NCI-H1417 (cell line): Measurements from ENCODE around the gene CD300C.

ENCODE experiments used
- DNase-seq, 3 experiments: peaks; one replicate each; lab custom pipeline; 2025; lab: John Stamatoyannopoulos, UW

Gene CD300C

DNA sequence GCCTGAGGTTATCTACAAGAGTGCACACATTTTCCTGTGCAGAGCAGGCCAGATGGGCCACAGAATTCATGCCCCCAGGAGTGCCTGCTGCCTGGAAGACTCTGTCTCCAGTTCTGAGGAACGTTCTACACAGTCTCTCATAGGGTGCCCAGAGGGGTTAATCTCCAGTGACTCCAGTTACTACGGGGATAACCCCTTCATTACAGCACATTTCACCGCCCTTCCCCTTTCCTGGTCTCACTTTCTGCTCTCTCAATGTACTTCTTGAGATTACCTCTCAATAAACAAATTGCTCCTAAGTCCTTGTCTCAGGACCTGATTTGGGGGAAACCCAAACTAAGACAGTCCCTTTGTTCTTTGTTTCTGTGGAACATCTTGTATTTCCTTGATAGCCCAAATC, 15.7 kb upstream of the CD300C start:
- DNase-seq, result no peak

DNA sequence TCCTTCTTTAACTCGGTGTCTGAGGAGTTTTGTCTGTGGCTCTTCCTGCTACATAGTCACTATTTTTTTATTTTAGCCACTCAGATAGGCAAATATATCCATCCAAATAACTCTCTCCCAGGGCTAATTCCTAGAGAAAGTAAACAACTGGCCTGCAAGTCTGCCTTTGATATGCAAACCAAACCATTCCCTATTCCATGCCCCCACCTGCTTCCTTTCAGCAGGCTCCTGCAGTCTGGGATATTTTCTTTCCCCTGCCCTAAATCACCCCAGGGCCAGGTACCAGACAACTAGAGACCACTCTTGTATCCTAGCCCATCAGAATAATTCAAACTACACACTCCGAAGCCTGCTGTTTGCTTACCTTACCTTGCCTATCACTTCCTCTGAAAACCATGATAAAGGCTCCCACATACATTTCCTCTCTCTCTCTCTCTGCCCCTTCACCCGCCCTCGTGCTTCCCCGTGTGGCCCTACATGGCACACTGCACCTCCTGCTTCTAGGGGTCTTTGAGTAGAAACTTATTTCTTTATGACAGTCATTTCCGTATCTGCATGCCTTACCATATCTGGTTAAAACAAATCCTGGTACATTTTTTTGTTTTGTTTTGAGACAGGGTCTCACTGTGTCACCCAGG, 13.1 kb upstream of the CD300C start:
- no peak for DNase-seq

DNA sequence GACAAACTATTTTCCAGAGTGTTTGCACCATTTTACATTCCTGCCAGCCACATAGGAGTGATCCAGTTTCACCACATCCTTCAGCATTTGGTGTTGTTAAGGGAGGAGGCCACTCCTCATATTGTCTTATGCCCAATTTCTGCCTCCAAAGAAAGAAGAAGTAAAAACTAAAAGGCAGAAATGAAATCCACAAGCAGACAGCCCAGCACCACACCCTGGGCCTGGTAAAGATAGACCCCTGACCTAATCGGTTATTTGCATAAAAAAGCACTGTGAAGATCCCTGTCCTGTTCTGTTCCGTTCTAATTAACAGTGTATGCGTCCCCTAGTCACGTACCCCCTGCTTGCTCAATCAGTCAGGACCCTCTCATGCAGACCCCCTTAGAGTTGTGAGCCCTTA, 12.5 kb upstream of the CD300C start:
- peak in 1 of 3 experiments; percentile 44 for DNase-seq

DNA sequence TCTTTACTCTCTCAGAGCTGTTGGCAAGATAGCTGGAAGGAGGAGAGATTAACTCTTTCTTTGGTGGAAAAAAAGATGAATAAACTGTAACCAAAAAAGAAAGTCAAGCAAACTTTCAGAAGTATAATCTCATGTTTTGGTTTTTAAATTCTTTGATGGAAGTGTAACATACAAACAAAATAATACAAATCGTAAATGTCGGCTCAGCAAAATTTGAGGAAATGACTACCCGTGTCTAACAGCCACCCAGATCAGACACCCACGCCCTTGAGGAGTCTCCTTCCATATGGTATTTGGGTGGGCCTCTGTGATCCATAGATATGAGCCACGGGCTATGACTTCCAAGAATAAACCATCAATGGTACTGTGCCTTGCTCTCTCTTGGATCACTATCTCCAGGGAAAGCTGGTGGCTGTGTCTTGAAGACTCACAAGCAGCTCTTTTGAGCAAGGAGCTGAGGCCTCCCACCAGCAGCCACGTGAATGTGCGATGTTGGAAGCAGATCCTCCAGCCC, 9.6 kb upstream of the CD300C start:
- no peak for DNase-seq

DNA sequence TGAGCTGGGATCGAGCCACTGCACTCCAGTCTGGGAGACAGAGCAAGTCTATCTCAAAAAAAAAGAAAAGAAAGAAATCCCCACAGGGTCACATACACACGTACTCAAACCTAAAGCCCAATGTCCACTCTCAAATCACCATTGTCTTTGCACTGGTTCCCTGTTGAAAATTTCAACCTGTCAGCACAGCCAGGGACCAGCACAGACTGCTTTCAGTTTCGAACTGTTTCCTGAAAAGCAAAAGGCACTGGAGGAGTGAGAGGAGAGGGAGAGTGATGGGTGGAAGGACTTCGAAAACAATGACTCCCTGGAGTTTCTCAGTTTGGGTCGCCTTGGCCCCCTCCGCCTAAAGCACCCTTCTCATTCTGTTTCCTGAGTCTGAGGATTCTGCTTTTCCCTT, 9.0 kb upstream of the CD300C start:
- no peak for DNase-seq

DNA sequence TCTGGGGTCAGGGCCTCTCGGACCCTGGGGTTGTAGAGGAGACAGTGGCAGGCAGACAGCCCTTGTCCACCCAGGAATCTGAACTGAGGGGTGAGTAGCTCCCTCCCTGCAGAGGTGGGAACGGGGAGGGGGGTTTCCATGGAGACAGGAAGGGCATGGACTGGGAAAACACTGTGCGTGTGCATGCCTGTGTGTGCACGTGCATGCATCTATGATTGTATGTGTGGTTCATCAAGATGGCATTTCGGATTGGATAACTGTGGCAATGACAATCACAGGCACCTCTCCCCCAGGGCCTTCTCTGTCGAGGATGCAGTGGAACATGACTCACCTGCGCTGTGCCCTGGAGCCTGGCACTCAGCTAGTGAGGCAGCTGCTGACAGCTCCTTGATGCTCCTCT, 6.1 kb upstream of the CD300C start:
- peak in 2 of 3 experiments; percentile 64 to 76 for DNase-seq

DNA sequence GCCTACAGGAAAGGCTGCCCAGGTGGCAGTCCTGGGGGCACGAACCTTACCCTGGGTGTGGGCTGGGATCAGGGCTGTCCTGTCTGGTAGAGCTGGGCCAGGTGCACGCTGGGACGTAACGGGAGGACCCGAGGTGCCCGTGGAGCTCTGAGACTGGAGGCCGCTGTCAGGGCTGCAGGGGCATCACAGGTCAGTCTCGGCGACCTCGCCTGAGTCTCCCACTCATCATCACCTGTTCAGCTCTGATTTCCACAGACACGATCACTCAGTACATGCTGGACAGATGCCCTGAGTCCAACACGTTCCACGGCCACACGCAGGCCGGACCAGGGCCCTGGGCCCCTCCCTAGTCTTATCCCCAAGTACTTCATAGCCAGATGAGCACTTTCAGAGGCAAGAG, 4.7 kb upstream of the CD300C start:
- no peak for DNase-seq

DNA sequence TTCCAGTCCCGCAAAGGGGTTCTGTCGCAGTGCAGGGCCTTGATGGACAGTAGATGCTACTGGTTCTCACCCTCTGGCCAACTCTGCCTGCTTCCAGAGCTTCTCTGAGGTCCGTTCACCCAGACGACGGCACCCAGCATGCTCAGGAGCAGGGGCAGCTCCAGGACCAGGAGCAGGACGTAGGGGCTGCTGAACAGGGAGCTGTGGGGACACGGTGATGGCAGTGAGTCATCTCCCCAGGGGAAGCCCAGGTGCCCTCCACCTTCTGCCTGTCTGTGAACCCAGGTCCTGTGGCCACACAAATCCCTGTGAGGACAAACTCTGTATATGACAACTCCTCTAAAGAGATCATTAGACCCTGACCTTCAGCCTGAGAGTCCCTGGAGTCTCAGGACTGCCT, 3.4 kb upstream of the CD300C start:
- no peak for DNase-seq

DNA sequence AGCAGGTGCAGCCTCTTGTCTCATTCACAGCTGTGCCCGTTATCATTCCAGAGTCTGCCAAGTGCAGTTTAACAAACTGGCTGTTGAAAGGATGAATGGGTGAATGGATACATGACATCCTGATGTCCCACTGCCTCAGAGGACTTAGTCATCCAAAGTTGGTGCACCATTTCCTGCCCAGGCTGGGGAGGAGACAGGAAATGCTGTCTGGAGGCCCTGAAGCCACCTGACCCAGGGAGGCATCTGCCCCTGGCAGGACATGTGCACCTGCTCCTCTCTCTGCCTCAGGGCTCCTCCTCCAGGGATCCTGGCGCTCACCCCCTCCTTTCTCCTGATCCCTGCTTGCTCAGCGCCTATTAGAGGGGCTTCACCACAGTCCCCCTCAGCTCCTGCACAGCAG, 1.8 kb upstream of the CD300C start:
- peak in 1 of 3 experiments; percentile 35 for DNase-seq

DNA sequence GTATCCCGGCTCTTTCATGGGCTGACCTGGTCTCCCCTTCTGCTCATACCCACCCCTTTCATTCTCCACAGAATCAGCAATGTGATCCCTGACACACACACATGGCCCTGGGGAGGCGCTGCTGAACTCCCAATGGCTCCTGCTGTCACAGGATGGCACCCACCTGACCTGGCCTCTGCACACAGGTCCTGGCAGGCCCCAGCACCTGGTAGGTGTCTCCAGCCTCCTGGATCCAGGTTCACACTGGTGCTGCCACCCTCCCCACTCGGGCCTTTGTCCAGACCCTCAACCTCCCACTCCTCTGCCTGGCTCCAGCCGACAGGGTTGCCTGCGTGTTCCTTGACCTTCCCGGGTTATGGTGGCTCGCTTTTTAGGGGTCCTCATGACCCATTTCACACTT, 1.3 kb upstream of the CD300C start:
- no peak for DNase-seq

DNA sequence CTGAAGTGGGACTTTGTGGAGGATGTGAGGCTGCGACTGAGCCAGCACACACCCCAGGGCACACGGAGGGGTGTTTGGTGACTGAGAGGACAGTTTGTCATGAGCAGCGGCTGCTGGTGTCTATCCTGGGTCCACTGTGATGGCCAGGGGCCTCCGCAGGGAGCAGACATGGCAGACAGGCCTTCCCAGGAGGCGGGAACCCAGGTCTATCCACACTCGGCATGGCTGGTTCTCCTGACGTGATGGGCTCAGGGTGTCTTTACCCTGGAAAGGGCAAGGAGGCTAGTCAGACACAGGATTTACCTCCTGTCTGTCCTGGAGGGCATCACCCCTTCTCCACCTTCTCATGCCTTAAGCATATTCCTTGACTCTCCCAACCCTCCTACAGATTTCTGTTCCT, 671 bp upstream of the CD300C start:
- DNase-seq, result no peak

DNA sequence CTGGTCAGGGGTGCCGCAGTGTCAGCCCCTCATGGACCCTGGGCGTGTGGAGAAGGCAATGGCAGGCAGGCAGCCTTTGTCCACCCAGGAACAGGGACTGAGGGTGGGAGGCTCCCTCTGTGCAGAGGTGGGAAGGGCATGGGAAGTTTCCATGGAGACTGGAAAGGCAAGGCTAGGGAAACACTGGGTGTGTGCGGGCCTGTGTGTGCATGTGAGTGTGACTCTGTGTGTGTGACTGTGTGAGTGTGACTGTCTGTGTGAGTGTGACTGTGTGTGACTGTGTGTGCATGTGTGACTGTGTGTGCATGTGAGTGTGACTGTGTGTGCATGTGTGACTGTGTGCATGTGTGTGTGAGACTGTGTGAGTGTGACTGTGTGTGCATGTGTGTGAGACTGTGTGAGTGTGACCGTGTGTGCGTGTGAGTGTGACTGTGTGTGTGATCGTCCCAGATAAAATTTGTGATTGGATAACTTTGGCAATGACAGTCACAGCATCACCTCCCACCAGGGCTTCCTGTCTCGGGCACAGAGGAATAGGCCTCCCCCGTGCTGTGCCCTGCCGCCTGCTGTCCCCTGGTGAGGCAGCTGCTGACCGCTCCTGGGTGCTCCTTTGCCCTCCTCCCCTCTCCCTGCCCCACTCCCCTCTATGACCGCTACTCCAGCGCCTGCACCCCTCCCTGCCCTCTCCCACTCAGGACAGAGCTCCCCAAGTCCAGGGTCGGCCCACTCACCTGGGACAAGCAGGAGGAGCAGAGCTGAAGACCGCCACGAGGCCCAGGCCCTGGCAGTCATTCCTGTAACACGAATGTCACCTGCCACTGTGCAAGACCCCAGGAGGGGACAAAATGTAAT, 698 bp downstream of the CD300C start:
- no peak for DNase-seq

DNA sequence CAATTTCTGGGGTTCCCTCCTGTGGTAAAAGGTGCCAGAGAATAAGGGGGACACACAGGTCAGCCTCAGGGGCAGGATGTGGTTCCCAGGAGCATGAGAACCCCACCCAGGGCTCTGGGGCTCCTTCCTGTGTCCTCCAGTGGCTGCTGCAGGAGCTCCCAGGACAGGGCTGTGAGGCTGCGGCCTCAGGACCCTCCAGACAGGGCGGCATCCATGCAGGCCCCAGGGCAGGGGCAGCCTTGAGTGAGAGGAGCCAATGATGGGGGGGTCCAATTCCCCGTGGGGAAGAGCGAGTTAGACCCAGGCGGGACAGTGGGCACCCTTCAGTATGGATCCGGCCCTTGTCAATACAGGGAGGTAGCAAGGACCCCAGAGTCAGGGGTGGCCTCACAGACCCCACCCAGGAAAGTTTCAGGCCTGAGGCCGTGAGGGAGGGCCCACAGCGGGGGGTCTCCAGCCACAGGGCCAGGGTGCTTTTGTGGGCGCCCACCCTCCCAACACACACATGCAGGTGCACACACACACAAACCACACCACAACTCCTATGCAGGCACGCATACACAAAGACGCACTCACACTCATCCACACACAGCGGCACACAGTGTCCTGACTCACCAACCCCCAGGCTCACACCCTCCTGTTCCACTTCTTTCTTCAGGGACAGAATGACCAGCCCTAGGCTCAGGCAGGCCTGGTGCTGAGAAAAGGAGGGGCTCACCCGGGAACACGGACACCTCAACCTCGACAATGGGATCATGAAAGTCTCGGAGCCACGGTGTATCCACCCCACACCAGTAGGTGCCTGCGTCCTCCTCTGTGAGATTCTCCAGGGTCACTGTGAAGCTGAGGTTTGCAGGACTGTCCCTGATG, 1.8 kb downstream of the CD300C start:
- no peak for DNase-seq

DNA sequence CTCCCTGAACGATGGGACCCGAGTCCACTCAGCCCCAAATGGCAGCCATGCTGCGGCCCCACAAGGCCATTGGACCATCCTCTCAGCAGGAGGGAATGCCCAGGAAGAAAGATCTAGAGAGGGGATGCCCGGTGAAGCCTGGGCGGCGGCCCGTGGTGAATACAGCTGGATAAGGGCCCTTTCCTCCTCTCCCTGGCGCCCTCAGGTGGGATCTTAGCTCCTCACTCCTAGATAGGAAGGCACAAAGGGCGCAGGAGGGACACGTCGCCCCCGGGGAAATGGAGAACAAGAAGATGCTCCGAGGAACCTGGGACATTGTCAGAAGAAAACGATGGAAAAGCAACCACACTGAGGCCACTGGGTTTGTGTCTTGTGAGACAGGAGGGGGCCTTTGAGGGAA, 2.5 kb downstream of the CD300C start:
- no peak for DNase-seq

DNA sequence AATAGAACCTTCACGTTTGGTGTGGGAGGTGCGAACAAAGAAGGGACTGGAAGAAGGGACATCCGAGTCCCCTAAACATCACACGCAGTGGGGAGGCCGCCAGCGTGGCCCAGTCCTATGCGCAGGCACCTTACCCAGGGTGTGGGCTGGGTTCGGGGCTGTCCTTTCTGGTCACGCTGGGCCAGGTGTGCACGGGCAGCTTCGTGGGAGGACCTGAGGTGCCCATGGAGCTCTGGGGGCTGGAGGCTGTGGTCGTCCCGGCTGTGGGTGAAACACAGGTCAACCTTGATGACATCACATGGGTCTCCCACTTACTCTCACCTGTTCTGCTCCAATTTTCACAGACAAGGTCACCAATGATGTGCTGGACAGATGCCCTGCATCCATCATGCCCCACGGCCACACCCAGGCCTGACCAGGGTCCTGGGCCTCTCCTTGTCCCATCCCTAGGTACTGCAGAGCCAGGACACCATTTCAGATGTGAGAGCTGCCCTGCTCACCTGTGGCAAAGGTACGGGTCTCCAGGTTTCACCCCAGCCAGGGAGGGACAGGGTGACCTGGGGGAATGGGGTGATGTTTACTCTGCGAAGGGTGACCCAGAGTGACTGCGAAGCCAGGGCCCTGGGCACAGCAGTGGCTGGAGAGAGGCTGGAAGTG, 3.1 kb downstream of the CD300C start:
- DNase-seq, result no peak

DNA sequence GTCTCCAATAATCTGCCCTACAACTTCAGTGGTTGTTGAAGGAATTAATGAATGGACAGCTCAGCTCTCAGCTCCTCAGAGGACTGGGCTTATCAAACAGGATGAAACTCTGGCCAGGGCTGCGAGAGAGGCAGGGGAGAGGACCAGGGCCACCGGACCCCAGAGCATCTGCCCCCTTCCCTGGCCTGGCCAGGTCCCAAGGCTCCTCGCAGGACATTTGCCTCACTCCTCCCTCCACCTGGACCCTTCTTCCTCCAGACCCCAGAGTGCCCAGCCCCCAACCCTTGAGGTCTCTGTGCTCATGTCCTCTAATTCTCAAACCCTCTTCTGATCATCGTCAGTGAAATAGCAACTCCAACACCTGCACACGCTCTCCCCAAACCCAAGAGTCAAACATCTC, 3.7 kb downstream of the CD300C start:
- DNase-seq, result no peak

DNA sequence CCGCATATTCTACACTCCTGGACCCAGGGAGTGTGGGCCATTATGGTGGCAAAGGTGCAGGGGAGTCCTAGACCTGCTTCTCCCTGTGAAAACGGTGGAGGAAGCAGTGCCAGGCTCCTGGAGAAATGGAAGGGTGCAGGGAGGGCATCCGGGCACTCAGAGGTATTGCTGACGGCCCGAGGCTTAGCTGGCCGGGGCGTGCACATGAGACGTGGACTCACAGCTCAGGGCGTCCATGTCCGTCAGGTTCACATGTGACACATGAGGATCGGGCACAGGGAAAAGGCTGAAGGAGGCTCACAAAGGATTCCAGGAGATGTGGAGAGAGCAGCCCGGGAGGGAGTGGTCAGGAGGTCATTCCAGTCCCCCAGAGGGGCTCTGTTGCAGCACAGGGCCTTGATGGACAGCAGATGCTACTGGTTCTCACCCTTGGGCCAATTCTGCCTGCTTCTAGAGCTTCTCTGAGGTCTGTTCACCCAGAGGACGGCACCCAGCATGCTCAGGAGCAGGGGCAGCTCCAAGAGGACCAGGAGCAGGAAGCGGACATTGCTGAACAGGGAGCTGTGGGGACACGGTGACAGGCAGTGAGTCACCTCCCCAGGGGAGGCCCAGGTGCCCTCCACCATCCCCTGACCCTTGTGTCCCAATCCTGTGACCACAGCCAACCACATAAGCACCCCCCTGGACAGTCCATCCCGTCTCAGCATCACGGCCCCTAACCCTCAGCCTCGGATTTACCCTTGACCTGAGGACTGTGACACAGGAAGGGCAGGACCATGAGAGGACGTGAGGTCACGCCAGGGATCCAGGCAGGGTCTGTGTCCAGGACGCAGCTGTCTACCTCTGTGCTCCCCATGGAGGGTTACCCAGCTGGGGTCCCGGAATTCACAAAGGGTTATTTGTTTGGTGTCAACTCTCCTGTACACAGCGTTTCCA, 4.5 kb downstream of the CD300C start:
- DNase-seq, result no peak

DNA sequence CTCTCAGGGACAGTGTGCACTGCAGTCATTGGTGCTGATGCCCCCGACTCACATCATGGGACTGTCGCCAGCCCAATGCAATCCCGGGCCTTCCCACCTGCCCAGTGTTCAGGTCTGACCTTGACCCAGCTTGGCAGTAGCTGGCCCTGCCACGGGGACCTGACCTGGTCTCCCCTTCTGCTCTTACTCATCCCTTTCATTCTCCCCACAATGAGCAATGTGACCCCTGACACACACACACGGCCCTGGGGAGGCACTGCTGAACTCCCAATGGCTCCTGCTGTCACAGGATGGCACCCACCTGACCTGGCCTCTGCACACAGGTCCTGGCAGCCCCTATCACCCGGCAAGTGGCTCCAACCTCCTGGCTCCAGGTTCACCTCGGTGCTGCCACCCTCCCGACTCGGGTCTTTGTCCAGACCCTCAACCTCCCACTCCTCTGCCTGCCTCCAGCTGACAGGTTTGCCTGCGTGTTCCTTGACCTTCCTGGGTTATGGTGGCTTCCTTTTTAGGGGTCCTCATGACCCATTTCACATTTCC, 6.6 kb downstream of the CD300C start:
- DNase-seq, result no peak

DNA sequence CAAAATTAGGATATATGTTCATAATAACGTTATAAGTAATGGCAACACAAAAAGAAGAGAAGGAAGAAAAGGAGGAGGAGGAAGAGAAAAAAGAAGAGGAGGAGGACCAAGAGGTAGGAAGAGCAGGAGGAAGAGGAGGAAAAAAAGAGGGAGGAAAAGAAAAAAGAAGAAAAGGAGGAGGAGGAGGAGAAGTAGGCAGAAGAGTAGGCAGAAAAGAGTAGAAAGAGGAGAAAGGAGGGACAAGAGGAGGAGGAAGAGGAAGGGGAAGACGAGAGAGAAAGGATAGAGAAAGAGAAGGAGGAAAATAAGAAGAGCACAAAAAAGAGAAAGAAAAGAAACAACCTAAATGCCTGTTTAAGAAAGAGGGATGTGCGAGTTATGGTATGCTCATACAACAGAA, 9.0 kb downstream of the CD300C start:
- DNase-seq, result no peak

DNA sequence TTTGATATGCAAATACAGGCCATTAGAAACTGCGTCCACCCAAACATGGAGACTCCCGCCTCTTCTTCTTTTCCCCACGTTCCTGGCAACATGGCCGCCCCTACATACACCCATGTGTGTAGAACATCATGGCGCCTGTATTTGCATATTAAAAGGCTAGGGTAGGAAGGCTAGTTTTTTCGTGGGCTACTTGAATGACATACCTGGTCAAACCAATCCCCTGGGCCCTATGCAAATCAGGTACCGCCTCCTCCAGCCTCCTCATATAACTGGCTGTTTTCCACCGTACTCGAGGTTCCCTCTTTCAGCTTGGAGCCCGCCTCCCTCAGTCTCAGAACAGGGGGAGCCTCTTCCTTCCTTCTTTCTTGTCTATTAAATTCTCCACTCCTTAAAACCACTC, 13.8 kb downstream of the CD300C start:
- no peak for DNase-seq
